RCC 7860 (cell line): Measurements from ENCODE around the gene ELMO1.

Experiments used
- DNase-seq: peaks from one replicate; pipeline ENCODE4 v3.0.0-alpha.2; 2015; ENCODE audit warnings: low spot score
- FAIRE-seq: peaks from 2 replicates; lab custom pipeline; 2012; peaks lifted over from hg19 to GRCh38; lab: Jason Lieb, UNC

The ELMO1 gene

GRCh38 chr7:37039131-37039749 lies 409.4 kb downstream of the ELMO1 start:
- FAIRE-seq, result no peak
- DNase-seq, result no peak

- no peak for FAIRE-seq
- DNase-seq, result no peak
Observed at GRCh38 chr7:37038706-37039105, 410.0 kb downstream of the ELMO1 start.

- FAIRE-seq (no peak), DNase-seq (no peak)
Observed at GRCh38 chr7:37037286-37037685, 411.4 kb downstream of the ELMO1 start.

DNA sequence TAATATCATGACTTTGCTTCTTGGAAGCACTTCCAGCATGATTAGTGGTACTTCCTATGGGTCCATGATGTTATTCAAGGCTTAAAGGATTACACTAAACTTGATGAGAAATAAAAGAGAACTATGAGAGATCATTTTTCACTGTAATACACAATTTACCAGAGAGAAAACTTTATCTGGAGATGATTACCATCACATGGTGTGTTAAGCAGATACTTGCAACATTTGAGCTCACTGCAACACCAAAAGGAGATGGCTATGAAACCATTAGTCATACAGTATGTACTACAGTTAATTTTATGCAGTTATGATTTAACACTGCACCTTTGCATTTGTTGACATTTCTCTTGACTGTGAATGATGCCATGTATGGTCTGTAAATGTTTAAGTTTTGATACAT lies 413.0 kb downstream of the ELMO1 start:
- FAIRE-seq (no peak), DNase-seq (no peak)

- DNase-seq, result no peak
- no peak for FAIRE-seq
Observed at GRCh38 chr7:37033141-37033540, 415.5 kb downstream of the ELMO1 start.

- DNase-seq (no peak), FAIRE-seq (no peak)
Observed at GRCh38 chr7:37032258-37032601, 416.4 kb downstream of the ELMO1 start.

- FAIRE-seq (peak; percentile 98), DNase-seq (peak; percentile 99)
Observed at GRCh38 chr7:37031571-37032257, 416.9 kb downstream of the ELMO1 start.

DNA sequence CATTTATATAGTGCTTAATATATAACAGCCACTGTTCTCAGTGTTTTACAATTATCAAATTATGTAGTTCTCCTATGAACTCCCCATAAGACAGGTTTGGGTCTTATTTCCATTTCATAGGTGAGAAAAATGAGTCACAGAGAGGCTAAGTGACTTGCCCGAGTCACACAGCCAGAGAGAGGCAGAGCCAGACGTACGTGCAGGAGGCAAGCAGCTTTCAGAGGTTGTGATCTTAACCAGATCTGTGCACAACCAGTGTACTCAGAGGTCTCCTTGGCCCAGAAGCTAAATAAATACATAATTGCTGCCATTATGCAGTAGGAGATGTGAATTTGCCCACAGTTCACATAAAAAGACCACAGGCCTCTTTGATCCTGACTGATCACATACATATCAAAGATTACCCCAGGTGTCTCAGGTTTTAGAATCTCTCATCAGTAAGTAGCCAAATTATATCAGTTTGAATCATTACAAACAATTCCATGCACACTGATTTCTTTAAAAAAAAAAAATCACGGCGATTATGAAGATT lies 419.7 kb downstream of the ELMO1 start:
- no peak for DNase-seq
- FAIRE-seq, result no peak

- DNase-seq, result no peak
- FAIRE-seq, result no peak
Observed at GRCh38 chr7:37027557-37028341, 420.9 kb downstream of the ELMO1 start.

DNA sequence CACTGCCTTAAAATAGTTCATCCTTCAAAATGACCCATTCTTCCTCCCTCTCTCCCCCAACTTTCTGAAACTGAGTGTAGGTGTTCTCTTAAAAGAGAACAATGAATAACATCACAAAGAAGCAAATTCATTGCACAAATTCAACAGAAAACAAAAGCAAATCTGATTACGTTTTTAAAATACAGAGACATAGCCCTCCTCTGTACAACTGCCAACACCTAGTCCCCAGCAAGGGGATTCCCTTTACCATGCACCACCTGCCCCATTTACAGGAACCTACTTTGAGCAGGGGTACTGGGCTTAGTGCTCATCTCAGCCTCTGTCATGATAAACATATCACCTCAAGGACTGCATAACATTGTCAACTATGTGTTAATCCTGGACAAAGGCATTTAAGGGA lies 421.6 kb downstream of the ELMO1 start:
- DNase-seq (no peak), FAIRE-seq (no peak)

DNA sequence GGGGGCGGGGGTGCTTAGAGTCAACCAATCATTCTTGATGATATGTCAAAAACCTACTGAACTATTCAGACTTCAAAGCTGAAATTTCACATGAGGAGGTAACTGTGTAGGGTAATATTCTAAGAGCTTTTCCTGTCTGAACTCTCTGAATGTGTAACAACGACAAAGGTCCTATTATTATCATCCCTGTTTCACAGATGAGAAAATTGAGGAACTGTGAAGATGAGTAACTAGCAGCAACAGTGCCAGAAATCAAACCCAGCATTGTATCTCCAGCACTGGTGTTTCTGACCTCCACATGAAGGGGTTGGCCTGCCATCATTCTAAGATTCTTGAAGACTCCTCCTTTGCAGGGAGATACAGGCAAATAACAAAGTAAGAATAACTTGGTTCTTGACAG lies 429.7 kb downstream of the ELMO1 start:
- FAIRE-seq (no peak), DNase-seq (no peak)

DNA sequence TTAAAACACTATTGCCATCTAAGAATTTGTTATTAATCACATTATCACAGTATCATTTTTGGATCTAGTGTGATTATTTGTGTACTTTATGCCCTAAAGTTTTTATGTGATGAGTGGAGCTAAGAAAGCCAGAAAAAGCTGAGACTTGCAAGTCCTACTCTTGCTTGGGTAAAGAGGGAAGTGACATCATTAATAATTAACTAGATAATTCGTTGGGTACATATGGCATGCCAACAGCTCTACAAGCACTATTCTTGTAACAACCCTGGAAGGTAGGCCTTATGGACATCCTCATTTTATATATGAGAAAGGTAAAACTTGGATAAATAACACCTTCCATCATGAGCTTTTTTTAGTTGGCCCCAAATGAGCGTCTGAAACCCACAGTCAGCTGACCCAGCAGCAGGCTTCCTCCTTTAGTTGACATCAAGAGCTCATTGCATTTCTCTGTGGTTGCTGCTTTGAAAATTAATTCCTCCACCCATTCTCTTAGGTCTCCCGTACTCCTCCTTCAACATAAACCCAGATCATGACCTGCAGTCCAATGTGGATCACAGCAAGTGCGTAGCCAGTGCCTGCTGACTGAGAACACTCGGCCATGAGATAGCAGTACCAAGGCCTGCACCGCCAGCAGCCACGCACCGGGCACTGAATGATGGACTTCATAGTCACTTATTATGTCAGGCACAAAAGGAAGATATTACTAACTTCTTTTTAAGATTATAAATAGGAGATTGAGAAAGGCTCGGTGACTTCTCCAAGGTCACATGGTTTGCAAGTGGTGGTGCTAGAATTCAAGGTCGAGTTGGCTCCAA lies 432.4 kb downstream of the ELMO1 start:
- FAIRE-seq, result no peak
- DNase-seq, result no peak

DNA sequence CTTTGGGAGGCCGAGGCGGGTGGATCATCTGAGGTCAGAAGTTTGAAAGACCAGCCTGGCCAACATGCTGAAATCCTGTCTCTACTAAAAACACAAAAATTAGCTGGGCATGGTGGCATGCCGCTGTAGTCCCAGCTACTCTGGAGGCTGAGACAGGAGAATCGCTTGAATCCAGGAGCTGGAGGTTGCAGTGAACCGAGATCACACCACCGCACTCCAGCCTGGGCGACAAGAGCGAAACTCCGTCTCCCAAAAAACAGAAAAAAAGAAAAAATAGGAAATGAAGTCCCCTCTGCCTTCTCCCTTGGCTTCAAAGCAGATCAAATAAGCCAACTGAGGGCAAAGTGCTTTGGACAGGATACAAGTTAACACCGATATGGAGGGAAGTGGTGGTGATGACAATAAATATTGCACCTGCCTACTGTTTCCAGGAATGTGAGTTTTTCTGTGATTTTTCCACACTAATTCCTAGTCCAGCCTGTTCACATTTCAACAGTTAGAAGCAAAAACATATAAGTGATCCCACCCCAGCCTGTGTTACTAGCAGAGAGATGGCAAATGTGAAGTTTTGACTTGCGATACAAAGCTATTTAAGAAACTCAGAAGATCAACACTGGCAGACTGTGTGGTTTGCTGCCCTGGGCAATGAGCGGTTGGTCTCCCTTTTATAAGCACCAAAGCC lies 433.2 kb downstream of the ELMO1 start:
- FAIRE-seq, result no peak
- no peak for DNase-seq

GRCh38 chr7:37013771-37014170 lies 434.9 kb downstream of the ELMO1 start:
- DNase-seq, result no peak

DNA sequence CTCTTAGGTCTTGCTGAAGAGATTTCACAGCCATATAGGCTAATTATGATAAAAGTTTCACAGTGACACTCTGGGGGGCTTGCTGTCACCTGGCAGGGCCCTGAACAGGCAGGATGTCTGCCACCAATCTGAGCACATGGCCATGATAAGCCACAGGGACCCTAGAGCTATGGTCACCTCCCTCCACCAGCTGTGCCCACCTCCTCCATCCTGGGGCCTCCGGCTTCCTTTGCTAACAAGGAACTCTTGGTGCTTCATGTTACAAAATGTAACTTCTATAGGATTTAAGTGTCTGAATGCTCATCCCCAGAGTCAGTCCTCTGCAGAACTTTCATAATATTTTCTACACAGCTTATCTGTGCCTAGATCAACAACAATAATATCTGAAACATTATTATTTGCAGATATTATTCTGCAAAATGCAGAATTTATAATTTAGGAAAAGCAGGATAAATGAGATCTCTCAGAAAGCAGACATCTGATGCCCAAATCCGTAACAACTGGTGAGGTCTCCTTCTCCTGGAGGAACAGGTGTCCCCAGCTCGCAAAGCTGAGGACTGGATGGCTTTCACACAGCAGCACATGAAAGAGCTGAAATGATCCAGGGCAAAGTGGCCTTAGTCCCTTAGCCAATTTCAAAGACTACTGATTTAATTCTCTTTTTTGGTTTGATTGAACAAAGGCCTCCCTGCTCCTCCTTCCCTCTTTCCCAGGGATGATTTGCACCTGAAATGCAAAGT lies 437.3 kb downstream of the ELMO1 start:
- FAIRE-seq (no peak), DNase-seq (no peak)

More at GRCh38 chr7:37013771-37014170, 434.9 kb downstream of the ELMO1 start:
- FAIRE-seq, result no peak

GRCh38 chr7:37009125-37009675 lies 439.5 kb downstream of the ELMO1 start:
- DNase-seq, result no peak
- no peak for FAIRE-seq

DNA sequence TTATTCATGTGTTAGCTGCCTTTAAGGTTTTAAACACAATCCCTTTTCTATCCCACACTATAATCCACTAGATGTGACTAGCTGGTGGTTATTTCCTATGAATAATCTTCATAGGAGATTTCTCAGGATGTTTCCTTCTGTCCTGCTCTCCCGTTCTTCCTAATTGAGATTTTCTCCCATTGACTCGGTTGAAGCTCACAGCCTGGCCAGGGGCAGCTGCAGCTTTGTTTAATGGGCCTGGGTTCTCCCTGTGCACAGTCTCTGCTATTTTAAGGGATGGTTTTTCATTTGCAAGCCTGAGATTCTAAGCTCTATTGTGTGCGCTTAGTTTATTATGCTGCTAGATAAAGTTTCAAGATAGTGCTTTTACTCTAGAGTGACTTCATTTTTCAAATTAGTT lies 441.0 kb downstream of the ELMO1 start:
- FAIRE-seq (no peak), DNase-seq (no peak)

- FAIRE-seq (no peak), DNase-seq (no peak)
Observed at GRCh38 chr7:37007268-37007667, 441.4 kb downstream of the ELMO1 start.

DNA sequence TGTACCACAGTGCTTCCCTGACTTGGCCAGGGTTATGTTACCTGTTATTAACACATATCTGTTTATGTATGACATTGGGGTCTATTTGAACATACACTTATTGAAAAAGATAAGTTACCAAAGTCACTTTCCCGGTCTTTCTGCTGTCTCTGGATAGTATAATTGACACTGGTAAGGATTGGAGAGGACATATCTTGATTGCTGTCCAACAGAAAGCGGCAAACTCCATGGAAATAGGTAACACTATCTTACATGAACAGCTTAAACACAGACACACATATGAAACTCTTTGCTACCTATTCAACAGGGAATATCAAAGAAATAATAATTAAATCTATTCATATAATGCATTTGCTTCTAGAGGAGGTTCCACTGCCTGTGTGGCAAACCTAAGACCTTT lies 441.9 kb downstream of the ELMO1 start:
- DNase-seq (no peak), FAIRE-seq (no peak)
